Measurements from ENCODE around the gene RNPEPL1.

DNA sequence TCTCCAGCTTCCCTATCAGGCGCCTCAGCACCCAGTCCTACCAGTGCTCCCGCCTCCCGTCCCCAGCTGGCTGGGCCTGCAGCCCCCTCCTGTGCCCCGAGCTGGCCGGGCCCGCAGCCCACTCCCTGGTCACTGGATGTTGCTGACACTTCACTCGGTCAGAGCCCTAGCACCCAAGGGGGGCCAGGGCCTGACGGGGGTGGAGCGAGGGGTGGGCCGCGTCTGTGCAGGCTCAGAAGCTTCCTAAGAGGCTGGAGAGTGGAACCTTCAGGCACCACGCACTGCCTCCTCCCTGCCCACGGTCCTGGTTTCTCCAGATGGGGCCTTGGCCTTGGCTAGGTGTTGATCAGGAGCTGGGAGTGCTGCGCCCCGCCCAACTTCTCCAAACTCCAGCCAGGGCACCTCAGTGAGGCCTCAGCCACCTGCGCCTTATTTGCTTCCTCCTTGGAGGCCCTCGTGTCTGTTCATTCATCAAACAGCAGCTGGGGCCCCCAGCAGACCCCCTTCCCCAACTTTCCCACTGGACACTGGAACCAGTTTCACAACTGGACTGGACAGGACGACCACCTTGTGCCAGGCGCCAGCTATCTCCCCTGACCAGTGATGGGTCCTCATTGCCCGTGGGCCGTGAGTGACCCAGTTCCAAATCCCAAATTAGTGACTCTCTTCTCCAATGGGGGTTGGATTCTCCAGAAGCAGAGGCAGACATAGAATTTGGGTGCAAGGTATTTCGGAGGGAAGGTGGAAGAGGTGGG is 35.0 kb downstream of the RNPEPL1 start:
- TF ChIP-seq EP300 (IDR thresholded peaks at IDR 0.05) (no peak), POLR2AphosphoS5 (IDR thresholded peaks at IDR 0.05) (no peak), POLR2A (IDR thresholded peaks at IDR 0.05; ENCODE audit: low read depth) (no peak)
- TF ChIP-seq, protein P1, sequence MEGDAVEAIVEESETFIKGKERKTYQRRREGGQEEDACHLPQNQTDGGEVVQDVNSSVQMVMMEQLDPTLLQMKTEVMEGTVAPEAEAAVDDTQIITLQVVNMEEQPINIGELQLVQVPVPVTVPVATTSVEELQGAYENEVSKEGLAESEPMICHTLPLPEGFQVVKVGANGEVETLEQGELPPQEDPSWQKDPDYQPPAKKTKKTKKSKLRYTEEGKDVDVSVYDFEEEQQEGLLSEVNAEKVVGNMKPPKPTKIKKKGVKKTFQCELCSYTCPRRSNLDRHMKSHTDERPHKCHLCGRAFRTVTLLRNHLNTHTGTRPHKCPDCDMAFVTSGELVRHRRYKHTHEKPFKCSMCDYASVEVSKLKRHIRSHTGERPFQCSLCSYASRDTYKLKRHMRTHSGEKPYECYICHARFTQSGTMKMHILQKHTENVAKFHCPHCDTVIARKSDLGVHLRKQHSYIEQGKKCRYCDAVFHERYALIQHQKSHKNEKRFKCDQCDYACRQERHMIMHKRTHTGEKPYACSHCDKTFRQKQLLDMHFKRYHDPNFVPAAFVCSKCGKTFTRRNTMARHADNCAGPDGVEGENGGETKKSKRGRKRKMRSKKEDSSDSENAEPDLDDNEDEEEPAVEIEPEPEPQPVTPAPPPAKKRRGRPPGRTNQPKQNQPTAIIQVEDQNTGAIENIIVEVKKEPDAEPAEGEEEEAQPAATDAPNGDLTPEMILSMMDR (IDR thresholded peaks at IDR 0.05): no peak
